Stimulated activated CD4-positive, alpha-beta T cell treated with anti-CD3 and anti-CD28 coated beads, Interleukin-2, amount 100 ng/mL, for 4 hours (primary cell): ENCODE measurements around the gene PPP1R13L.
A peak's percentile ranks its signal among the peaks of the same experiment; 100 is the strongest.
"Not testable (repeated sequence)": the region's sequence is repeated elsewhere in the genome, so short reads cannot be mapped to it uniquely, and the experiment has no call there.

Source experiments
- DNase-seq: peaks from one replicate; pipeline ENCODE4 v3.0.0-alpha.2; 2020; ENCODE audit warnings: low read depth

The PPP1R13L gene

DNA sequence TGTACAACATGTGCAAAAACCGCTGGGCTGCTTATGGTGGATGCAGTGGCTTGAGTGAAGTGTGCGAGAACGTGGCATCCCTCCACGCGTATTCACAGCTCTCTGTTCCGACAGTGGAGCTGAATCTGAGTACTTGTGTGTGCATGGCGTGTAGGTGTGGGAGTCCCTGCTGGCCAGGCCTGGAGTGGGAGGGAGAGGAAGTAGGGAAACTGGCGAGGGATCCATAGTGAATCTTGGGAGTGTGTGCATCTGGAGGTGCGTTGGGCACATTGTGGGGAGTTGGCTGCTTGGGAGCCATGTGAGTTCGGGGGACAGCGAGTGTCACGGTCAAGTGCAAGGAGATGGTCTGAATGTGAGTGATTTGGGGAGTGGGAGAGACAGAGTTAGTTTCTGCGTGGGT lies 62.0 kb downstream of the PPP1R13L start:
- DNase-seq = no peak

DNA sequence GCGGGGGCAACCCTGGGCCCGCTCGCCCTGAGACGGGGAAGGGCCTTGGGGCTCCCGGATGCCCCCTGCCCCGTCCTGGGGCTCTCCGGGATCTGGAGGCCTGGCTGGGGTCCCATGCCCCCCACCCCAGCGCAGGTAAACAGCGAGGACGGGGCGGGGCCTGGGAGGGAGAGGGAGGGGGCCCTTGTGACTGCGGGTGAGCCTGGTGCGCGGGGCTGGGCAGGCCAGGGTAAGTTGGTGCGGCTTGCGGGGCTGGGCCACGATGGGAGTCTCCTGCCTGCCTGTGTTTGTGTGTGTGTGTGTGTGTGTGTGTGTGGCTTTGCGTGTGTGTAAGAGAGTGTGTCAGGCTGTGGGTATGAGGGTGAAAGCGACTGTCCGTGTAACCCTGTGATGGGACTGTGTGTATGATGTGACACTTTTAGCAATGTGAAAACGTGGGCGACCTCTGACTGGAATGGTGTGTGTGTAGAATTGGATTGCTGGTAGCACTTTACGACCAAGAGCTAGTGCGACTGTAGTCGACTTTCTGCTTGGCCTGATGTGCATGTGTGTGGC lies 63.9 kb downstream of the PPP1R13L start:
- DNase-seq = no peak

DNA sequence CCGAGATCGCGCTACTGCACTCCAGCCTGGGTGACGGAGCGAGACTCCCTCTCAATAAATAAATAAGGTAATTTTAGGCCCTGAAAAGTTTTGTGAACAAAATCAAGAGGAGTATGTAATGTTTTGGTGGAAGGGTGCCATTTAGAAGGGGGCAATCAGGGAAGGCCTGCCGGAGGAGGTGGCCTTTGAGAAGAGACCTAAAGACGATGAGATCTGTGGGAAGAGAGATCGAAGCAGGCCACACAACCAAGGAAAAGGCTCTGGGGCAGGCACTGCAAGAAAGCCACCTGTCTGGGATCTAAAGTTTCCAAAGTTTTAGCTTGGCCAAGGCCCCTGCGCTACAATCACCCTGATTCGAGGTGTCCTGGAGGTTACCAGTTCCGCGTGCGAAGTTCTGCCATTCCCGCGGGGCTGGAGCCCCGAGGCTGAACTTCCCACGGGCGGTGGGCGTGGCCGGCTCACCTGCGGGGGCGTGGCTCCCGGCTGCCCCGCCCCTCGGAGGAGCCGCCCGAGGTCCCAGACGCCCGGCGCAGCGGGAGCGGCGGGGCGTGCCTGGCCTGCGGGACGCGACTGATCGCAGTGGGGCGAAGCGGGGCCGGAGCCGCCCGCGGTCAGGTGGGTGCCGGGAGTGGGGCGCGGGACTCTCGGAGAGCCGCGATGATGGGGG lies 64.5 kb downstream of the PPP1R13L start, which contains the start of gene KLC3:
TSS of gene KLC3 (plus strand) at position 519 of the 667 bp plus-strand sequence. CDS start 4,792 bp downstream, outside the sequence.
- peak; percentile 14 for DNase-seq

DNA sequence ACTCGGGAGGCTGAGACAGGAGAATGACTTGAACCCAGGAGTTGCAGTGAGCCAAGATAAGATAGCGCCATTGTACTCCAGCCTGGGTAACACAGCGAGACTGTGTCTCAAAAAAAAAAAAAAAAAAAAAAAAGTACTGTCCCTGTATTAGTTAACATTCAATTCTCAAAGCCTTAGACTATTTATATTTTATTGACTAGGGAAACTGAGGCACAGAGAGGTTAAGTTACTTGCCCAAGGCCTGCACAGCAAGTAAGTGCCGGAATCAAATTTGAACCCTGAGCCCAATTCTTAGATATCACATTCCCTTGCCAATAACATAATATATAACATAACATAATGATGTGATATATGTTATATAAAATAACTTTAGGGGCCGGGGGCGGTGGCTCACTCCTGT lies 65.2 kb downstream of the PPP1R13L start:
- DNase-seq = no peak

DNA sequence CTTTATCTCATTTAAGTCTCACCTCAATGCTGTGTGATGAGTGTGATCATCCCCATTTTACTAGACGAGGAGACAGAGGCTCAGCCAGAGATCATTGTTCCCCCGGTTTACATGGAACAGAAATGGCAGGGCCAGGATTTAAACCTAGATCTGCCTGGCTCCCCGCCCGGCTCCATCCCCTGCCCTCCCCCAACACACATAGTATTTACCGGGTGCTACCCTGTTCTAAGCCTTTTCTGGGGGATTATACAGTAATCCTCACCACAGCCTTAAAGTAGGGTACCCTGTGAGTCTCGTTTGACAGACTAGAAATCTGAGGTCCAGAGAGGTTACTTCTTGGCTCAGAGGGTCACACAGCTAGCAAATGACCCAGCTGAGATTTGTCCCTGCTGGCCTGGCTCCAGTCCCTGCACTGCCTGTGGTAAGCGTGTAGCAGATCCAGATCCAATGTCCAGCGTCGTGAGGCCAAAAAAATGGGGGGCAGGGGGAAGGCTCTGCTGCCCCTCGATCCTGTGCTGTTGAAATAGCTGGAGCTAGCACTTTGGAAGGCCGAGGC lies 68.1 kb downstream of the PPP1R13L start:
- DNase-seq = no peak

DNA sequence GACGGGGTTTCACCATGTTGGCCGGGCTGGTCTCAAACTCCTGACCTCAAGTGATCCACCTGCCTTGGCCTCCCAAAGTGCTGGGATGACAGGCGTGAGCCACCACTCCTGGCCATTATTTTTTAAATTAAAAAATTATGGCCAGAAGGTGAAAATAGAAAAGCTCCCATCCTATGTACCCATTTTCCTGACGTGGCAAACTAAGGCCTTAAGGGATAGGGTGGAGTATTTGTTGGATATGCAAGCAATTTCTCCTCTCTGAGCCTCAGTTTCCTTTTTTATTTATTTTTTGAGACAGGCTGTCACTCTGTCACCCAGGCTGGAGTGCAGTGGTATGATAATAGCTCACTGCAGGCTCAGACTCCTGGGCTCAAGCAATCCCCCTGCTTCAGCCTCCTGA lies 70.0 kb downstream of the PPP1R13L start:
- DNase-seq = not testable (repeated sequence)

DNA sequence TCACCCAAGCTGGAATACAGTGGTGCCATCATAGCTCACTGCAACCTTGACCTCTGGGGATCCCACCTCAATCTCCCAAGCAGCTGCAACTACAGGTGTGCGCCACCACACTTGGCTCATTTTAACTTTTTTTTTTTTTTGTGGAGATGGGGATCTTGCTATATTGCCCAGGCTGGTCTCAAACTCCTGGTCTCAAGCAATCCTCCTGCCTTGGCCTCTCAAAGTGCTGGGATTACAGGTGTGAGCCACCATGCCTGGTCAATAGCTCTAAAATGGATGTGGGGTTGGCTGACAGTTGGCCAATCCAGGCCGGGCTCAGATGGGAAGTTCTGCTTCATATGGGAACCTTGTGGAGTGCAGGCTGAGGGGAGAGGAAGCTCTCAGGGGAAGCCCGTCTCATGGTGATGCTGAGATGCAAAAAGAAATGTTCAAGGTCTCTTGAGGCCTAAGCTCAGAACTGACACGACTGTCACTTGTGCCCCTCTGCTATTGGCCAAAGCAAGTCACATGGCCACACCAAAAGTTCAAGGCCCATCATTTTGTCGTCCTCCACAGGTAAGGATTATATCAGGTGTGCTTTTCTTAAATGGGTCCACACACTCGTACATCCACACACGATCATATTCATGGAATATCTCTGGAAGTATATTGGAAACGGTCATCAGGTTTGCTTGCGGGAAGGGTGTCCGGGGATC lies 71.1 kb downstream of the PPP1R13L start:
- no peak for DNase-seq

DNA sequence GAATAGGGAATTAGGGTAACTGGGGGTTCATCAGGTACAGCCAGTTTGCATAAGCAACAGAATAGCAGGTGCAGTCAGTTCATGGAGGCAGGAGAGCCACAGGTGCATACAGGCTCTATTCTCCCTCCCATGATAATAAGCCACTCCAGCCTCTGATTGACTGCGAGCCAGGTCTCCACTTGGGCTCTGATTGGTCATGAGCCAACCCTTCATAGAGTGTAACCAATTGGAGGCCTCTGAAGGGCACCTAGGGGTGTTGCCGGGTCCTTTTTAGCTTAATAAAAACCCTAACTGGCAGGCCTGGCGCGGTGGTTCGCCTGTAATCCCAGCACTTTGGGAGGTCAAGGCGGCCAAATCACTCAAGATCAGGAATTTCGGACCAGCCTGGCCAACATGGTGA lies 73.5 kb downstream of the PPP1R13L start:
- DNase-seq = no peak
